ENCODE measurements around the gene SLIT3. TPM values are rescaled to one million over a fixed set of nuclear protein-coding genes. Genes with fewer than 3 reads are reported as not detected.

SLIT3 gene
- total and polyA plus RNA-seq, 2 donors from 2014 or later, result 14.5 to 54.1 TPM

- H3K27me3 ChIP-seq (ENCODE audit: control insufficient read depth, insufficient read depth, low read length), result peaks cover 3% of the 10 kb centered on the region
- no peaks in the 10 kb centered on the region for H3K36me3 ChIP-seq (ENCODE audit: control insufficient read depth in 2 of 3, insufficient read depth in 3 of 3, low read length in 3 of 3)
- DNase-seq (peak in 1 of 5 donors; percentile 26), FAIRE-seq (no peak)
- no peak overlapping the region for H3K9ac ChIP-seq (ENCODE audit: low read length in 3 of 3)
- intact Hi-C loops (cut with DNase I), result no loop called here
- no peak overlapping the region for H3K27ac ChIP-seq (ENCODE audit: low read depth in 2 of 2, low read length in 2 of 2)
- no peak for TF ChIP-seq CTCF (IDR thresholded peaks at IDR 0.05; ENCODE audit: borderline replicate concordance, extremely low read depth, insufficient read depth)
- no peaks in the 10 kb centered on the region for H3K9me3 ChIP-seq (ENCODE audit: control insufficient read depth in 2 of 3, insufficient read depth in 1 of 3, low read length in 3 of 3)
- no peak overlapping the region for H3K4me3 ChIP-seq (ENCODE audit: low read length in 3 of 3)
- H3K4me1 ChIP-seq (ENCODE audit: control insufficient read depth in 2 of 3, insufficient read depth in 2 of 3, low read depth in 1 of 3, low read length in 3 of 3), result no peaks in the 10 kb centered on the region
These were observed 464.2 kb downstream of the SLIT3 start for GRCh38 chr5:168836603-168837231.

- intact Hi-C loops (cut with DNase I), result no loop called here
- FAIRE-seq, result no peak
- TF ChIP-seq CTCF (IDR thresholded peaks at IDR 0.05; ENCODE audit: borderline replicate concordance, extremely low read depth, insufficient read depth), result no peak
These were observed 467.0 kb downstream of the SLIT3 start for GRCh38 chr5:168833936-168834335.

GRCh38 chr5:168833383-168833782 is 467.6 kb downstream of the SLIT3 start:
- Histone ChIP-seq H3K27me3 (ENCODE audit: control insufficient read depth, insufficient read depth, low read length) (no peaks in the 10 kb centered on the region), H3K4me3 (ENCODE audit: low read length in 3 of 3) (no peak overlapping the region), H3K9ac (ENCODE audit: low read length in 3 of 3) (no peak overlapping the region), H3K27ac (ENCODE audit: low read depth in 2 of 2, low read length in 2 of 2) (no peak overlapping the region), H3K9me3 (ENCODE audit: control insufficient read depth in 2 of 3, insufficient read depth in 1 of 3, low read length in 3 of 3) (no peaks in the 10 kb centered on the region), H3K36me3 (ENCODE audit: control insufficient read depth in 2 of 3, insufficient read depth in 3 of 3, low read length in 3 of 3) (no peaks in the 10 kb centered on the region), H3K4me1 (ENCODE audit: control insufficient read depth in 2 of 3, insufficient read depth in 2 of 3, low read depth in 1 of 3, low read length in 3 of 3) (no peaks in the 10 kb centered on the region)
- no peak for FAIRE-seq
- no peak for DNase-seq
- intact Hi-C loops (cut with DNase I), result no loop called here
- no peak for TF ChIP-seq CTCF (IDR thresholded peaks at IDR 0.05; ENCODE audit: borderline replicate concordance, extremely low read depth, insufficient read depth)

More at GRCh38 chr5:168833936-168834335, 467.0 kb downstream of the SLIT3 start:
- H3K9me3 ChIP-seq (ENCODE audit: control insufficient read depth in 2 of 3, insufficient read depth in 1 of 3, low read length in 3 of 3), result no peaks in the 10 kb centered on the region
- no peak overlapping the region for H3K4me3 ChIP-seq (ENCODE audit: low read length in 3 of 3)
- no peaks in the 10 kb centered on the region for H3K27me3 ChIP-seq (ENCODE audit: control insufficient read depth, insufficient read depth, low read length)
- H3K27ac ChIP-seq (ENCODE audit: low read depth in 2 of 2, low read length in 2 of 2), result no peak overlapping the region
- H3K9ac ChIP-seq (ENCODE audit: low read length in 3 of 3), result no peak overlapping the region
- H3K36me3 ChIP-seq (ENCODE audit: control insufficient read depth in 2 of 3, insufficient read depth in 3 of 3, low read length in 3 of 3), result no peaks in the 10 kb centered on the region
- no peaks in the 10 kb centered on the region for H3K4me1 ChIP-seq (ENCODE audit: control insufficient read depth in 2 of 3, insufficient read depth in 2 of 3, low read depth in 1 of 3, low read length in 3 of 3)
- no peak for DNase-seq

GRCh38 chr5:168832308-168832707 is 468.6 kb downstream of the SLIT3 start:
- no peaks in the 10 kb centered on the region for H3K36me3 ChIP-seq (ENCODE audit: control insufficient read depth in 2 of 3, insufficient read depth in 3 of 3, low read length in 3 of 3)
- FAIRE-seq (no peak), DNase-seq (no peak)
- H3K27me3 ChIP-seq (ENCODE audit: control insufficient read depth, insufficient read depth, low read length), result no peaks in the 10 kb centered on the region
- intact Hi-C loops (cut with DNase I), result no loop called here
- no peaks in the 10 kb centered on the region for H3K4me1 ChIP-seq (ENCODE audit: control insufficient read depth in 2 of 3, insufficient read depth in 2 of 3, low read depth in 1 of 3, low read length in 3 of 3)
- H3K9ac ChIP-seq (ENCODE audit: low read length in 3 of 3), result no peak overlapping the region
- H3K4me3 ChIP-seq (ENCODE audit: low read length in 3 of 3), result no peak overlapping the region
- no peaks in the 10 kb centered on the region for H3K9me3 ChIP-seq (ENCODE audit: control insufficient read depth in 2 of 3, insufficient read depth in 1 of 3, low read length in 3 of 3)
- TF ChIP-seq CTCF (IDR thresholded peaks at IDR 0.05; ENCODE audit: borderline replicate concordance, extremely low read depth, insufficient read depth), result no peak
- no peak overlapping the region for H3K27ac ChIP-seq (ENCODE audit: low read depth in 2 of 2, low read length in 2 of 2)
